Astrocyte (in vitro differentiated cells and primary cell): ENCODE results near the gene ZNF708. TPM values are rescaled to one million over a fixed set of nuclear protein-coding genes. Genes with fewer than 3 reads are reported as not detected.

Experiments
- DNase-seq: peaks from one replicate; pipeline ENCODE4 v3.0.0-alpha.2; 2010; ENCODE audit warnings: low read depth
- FAIRE-seq: peaks from 2 replicates; lab custom pipeline; 2011; peaks lifted over from hg19 to GRCh38; lab: Jason Lieb, UNC
- H2AFZ ChIP-seq: 2 replicates; pipeline ENCODE4 v1.6.0; 2012; ENCODE audit warnings: low read depth, low read length, inconsistent platforms
- H3K27ac ChIP-seq: 2 replicates; pipeline ENCODE4 v1.5.1; 2011; ENCODE audit warnings: low read depth, low read length, inconsistent platforms
- H3K27me3 ChIP-seq: 2 replicates; pipeline ENCODE4 v1.6.0; 2011; ENCODE audit warnings: low read length, inconsistent platforms; ENCODE audit not compliant: insufficient read depth
- H3K36me3 ChIP-seq: 2 replicates; pipeline ENCODE4 v1.5.1; 2011; ENCODE audit warnings: low read length, inconsistent platforms; ENCODE audit not compliant: insufficient read depth
- H3K4me1 ChIP-seq: 2 replicates; pipeline ENCODE4 v1.5.1; 2011; ENCODE audit warnings: low read length, inconsistent platforms; ENCODE audit not compliant: insufficient read depth
- H3K4me2 ChIP-seq: 2 replicates; pipeline ENCODE4 v1.6.0; 2012; ENCODE audit warnings: low read length, inconsistent platforms
- H3K4me3 ChIP-seq: 2 replicates; pipeline ENCODE4 v1.5.1; 2011; ENCODE audit warnings: low read depth, mild to moderate bottlenecking, low read length, inconsistent platforms; ENCODE audit not compliant: insufficient read depth
- H3K79me2 ChIP-seq: 2 replicates; pipeline ENCODE4 v1.6.0; 2012; ENCODE audit warnings: mild to moderate bottlenecking, low read length, inconsistent platforms; ENCODE audit not compliant: insufficient read depth
- H3K9ac ChIP-seq: 2 replicates; pipeline ENCODE4 v1.6.0; 2012; ENCODE audit warnings: mild to moderate bottlenecking, low read length, inconsistent platforms
- H3K9me3 ChIP-seq: 2 replicates; pipeline ENCODE4 v1.5.1; 2012; ENCODE audit warnings: low read depth, mild to moderate bottlenecking, low read length, inconsistent platforms; ENCODE audit not compliant: insufficient read depth
- H4K20me1 ChIP-seq: 2 replicates; pipeline ENCODE4 v1.6.0; 2012; ENCODE audit warnings: low read length, inconsistent platforms; ENCODE audit not compliant: insufficient read depth
- H3K27ac Mint-ChIP-seq: one replicate; pipeline ENCODE4 v1.8.0; 2021; ENCODE audit warnings: mild to moderate bottlenecking, mixed read lengths; ENCODE audit not compliant: unreplicated experiment
- H3K27me3 Mint-ChIP-seq: one replicate; pipeline ENCODE4 v1.8.0; 2021; ENCODE audit warnings: low read depth, mixed read lengths; ENCODE audit not compliant: unreplicated experiment
- H3K36me3 Mint-ChIP-seq: one replicate; pipeline ENCODE4 v1.8.0; 2021; ENCODE audit warnings: low read depth, mixed read lengths; ENCODE audit not compliant: unreplicated experiment
- H3K4me1 Mint-ChIP-seq: one replicate; pipeline ENCODE4 v1.8.0; 2021; ENCODE audit warnings: low read depth, mixed read lengths; ENCODE audit not compliant: unreplicated experiment
- H3K4me3 Mint-ChIP-seq: one replicate; pipeline ENCODE4 v1.8.0; 2021; ENCODE audit warnings: mild to moderate bottlenecking, moderate library complexity, mixed read lengths; ENCODE audit not compliant: unreplicated experiment
- H3K9me3 Mint-ChIP-seq: one replicate; pipeline ENCODE4 v1.8.0; 2021; ENCODE audit warnings: mild to moderate bottlenecking, mixed read lengths; ENCODE audit not compliant: unreplicated experiment
- EZH2 ChIP-seq: IDR thresholded peaks from 2 replicates; pipeline ENCODE4 v1.6.1; 2012; ENCODE audit warnings: mild to moderate bottlenecking, low read length, inconsistent platforms; ENCODE audit not compliant: insufficient read depth
- total RNA-seq: library from RNA; stranded (reverse); gene quantifications from 2 replicates; pipeline ENCODE4 v1.2.1, GENCODE V29; 2021
- TF ChIP-seq, protein P1 (sequence below): IDR thresholded peaks from 2 replicates; pipeline ENCODE4 v1.5.1; 2011; ENCODE audit warnings: low read depth, mild to moderate bottlenecking, inconsistent platforms, low read length, moderate library complexity; ENCODE audit not compliant: insufficient read depth

The ZNF708 gene
- total RNA-seq, 1 donor from 2014 or later: 20.0 TPM

DNA sequence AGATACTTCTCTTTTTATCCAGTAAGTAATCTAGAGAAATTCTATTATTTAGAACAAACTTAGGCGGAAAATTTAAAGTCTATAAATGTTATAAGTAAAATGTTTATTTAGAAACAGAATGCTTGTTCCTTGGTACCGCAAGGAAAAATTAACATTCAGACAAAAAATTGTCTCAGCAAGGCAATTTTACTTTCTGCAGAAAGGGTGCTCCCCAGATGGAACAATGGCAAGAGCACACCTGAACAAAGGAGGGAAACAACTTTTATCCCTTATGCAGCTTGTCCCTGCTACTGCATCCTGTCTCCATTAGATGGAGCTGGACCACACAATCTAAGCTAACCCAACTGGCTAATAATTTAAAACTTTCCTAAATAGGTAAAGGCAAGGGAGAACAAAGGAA is 6.5 kb upstream of the ZNF708 start:
- peaks cover 7% of the 10 kb centered on the region for H3K9me3 ChIP-seq
- no peaks in the 10 kb centered on the region for H4K20me1 ChIP-seq
- peaks cover 24% of the 10 kb centered on the region for H3K9me3 Mint-ChIP-seq
- no peak overlapping the region for H2AFZ ChIP-seq
- no peak overlapping the region for H3K4me3 ChIP-seq
- no peaks in the 10 kb centered on the region for H3K4me1 ChIP-seq
- no peak overlapping the region for H3K27ac ChIP-seq
- H3K27me3 Mint-ChIP-seq: no peaks in the 10 kb centered on the region
- no peak overlapping the region for H3K27ac Mint-ChIP-seq
- DNase-seq (no peak), FAIRE-seq (no peak)
- H3K36me3 ChIP-seq: no peaks in the 10 kb centered on the region
- no peaks in the 10 kb centered on the region for H3K4me1 Mint-ChIP-seq
- peaks cover 5% of the 10 kb centered on the region for H3K36me3 Mint-ChIP-seq
- TF ChIP-seq, protein P1, sequence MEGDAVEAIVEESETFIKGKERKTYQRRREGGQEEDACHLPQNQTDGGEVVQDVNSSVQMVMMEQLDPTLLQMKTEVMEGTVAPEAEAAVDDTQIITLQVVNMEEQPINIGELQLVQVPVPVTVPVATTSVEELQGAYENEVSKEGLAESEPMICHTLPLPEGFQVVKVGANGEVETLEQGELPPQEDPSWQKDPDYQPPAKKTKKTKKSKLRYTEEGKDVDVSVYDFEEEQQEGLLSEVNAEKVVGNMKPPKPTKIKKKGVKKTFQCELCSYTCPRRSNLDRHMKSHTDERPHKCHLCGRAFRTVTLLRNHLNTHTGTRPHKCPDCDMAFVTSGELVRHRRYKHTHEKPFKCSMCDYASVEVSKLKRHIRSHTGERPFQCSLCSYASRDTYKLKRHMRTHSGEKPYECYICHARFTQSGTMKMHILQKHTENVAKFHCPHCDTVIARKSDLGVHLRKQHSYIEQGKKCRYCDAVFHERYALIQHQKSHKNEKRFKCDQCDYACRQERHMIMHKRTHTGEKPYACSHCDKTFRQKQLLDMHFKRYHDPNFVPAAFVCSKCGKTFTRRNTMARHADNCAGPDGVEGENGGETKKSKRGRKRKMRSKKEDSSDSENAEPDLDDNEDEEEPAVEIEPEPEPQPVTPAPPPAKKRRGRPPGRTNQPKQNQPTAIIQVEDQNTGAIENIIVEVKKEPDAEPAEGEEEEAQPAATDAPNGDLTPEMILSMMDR: no peak
- TF ChIP-seq EZH2: no peak
- no peak overlapping the region for H3K9ac ChIP-seq
- H3K79me2 ChIP-seq: no peaks in the 10 kb centered on the region
- H3K27me3 ChIP-seq: no peaks in the 10 kb centered on the region
- no peak overlapping the region for H3K4me3 Mint-ChIP-seq
- no peak overlapping the region for H3K4me2 ChIP-seq

DNA sequence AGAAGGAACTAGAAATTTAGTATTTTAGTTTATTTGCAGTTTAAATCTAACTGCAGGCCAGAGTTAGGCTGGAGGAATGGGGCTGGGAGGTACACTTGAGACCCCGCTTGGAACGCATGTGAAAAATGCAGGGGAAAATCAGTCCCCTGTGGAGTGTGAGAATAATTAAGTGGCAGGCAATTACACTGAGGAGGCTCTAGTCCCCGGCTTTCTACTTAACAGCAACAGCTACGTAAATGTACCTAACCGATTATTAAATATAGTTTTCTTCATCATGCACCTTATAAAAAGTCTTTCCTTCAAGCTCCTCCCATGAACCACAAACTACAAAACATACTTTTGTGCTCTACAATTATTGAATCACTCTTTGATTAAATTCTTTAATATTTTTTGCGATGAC is 804 bp downstream of the ZNF708 start:
- peaks cover 6% of the 10 kb centered on the region for H4K20me1 ChIP-seq
- peaks cover 55% of the 10 kb centered on the region for H3K79me2 ChIP-seq
- H3K27me3 ChIP-seq: no peaks in the 10 kb centered on the region
- Mint-ChIP-seq H3K27me3 (no peaks in the 10 kb centered on the region), H3K36me3 (peaks cover 25% of the 10 kb centered on the region), H3K9me3 (peaks cover 14% of the 10 kb centered on the region), H3K4me3 (peak overlapping the region; percentile 100), H3K4me1 (peaks cover 12% of the 10 kb centered on the region), H3K27ac (peak overlapping the region; percentile 100)
- peaks cover 3% of the 10 kb centered on the region for H3K4me1 ChIP-seq
- H3K27ac ChIP-seq: peak overlapping the region; percentile 96
- FAIRE-seq: no peak
- no peak for TF ChIP-seq EZH2
- TF ChIP-seq, protein P1: no peak
- peak overlapping the region; percentile 99 for H3K9ac ChIP-seq
- H3K36me3 ChIP-seq: no peaks in the 10 kb centered on the region
- DNase-seq: no peak
- peak overlapping the region; percentile 100 for H3K4me3 ChIP-seq
- peak overlapping the region; percentile 82 for H3K4me2 ChIP-seq
- peaks cover 8% of the 10 kb centered on the region for H3K9me3 ChIP-seq
- peak overlapping the region; percentile 97 for H2AFZ ChIP-seq

DNA sequence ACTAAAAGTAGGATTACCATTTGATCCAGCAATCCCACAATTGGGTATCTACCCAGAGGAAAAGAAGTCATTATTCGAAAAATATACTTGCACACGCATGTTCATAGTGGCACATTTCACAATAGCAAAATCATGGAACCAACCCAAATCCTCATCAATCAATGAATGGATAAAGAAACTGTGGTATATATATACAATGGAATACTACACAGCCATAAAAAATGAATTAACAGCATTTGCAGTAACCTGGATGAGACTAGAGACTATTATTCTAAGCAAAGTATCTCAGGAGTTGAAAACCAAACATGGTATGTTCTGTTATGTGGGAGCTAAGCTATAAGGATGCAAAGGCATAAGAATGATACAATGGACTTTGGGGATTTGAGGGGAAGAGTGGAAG is 3.0 kb downstream of the ZNF708 start:
- Histone ChIP-seq H3K36me3 (no peaks in the 10 kb centered on the region), H2AFZ (no peak overlapping the region), H3K79me2 (peaks cover 76% of the 10 kb centered on the region), H3K9ac (no peak overlapping the region), H3K4me1 (peaks cover 3% of the 10 kb centered on the region), H3K4me3 (no peak overlapping the region), H3K27me3 (no peaks in the 10 kb centered on the region), H3K9me3 (peaks cover 5% of the 10 kb centered on the region), H4K20me1 (peaks cover 13% of the 10 kb centered on the region), H3K4me2 (no peak overlapping the region), H3K27ac (no peak overlapping the region)
- Mint-ChIP-seq H3K36me3 (peaks cover 29% of the 10 kb centered on the region), H3K4me3 (peak overlapping the region; percentile 74), H3K9me3 (peaks cover 12% of the 10 kb centered on the region), H3K27ac (no peak overlapping the region), H3K27me3 (no peaks in the 10 kb centered on the region), H3K4me1 (peaks cover 31% of the 10 kb centered on the region)
- no peak for FAIRE-seq
- DNase-seq: no peak
- no peak for TF ChIP-seq EZH2
- TF ChIP-seq, protein P1: no peak
